DOHH2 (cell line): ENCODE data around the gene AATF.
A peak's percentile ranks its signal among the peaks of the same experiment; 100 is the strongest.

Experiments used
- H3F3A ChIP-seq: fragments of 200-600 bp; sonication (generic), shearing (Covaris generic); 2 replicates; pipeline ENCODE4 v1.6.0; 2016; ENCODE audit warnings: antibody characterized with exemption, mild to moderate bottlenecking; ENCODE audit not compliant: control insufficient read depth, insufficient read depth
- H3K27ac ChIP-seq: fragments of 200-600 bp; sonication (generic); 2 replicates; pipeline ENCODE4 v1.5.1; 2014; ENCODE audit warnings: low read depth, mild to moderate bottlenecking, low read length, moderate library complexity
- H3K27me3 ChIP-seq: fragments of 200-600 bp; sonication (generic); 2 replicates; pipeline ENCODE4 v1.6.1; 2014; ENCODE audit warnings: mild to moderate bottlenecking, low read length, mixed read lengths; ENCODE audit not compliant: control insufficient read depth
- H3K36me3 ChIP-seq: fragments of 200-600 bp; sonication (generic); 2 replicates; pipeline ENCODE4 v1.6.1; 2014; ENCODE audit warnings: mild to moderate bottlenecking, low read length, moderate library complexity, mixed read lengths; ENCODE audit not compliant: control insufficient read depth
- H3K4me1 ChIP-seq: fragments of 200-600 bp; sonication (generic); 2 replicates; pipeline ENCODE4 v1.6.1; 2014; ENCODE audit warnings: mild to moderate bottlenecking, low read length, mixed read lengths; ENCODE audit not compliant: control insufficient read depth
- H3K4me2 ChIP-seq: fragments of 200-600 bp; sonication (generic); 2 replicates; pipeline ENCODE4 v1.6.0; 2014; ENCODE audit warnings: mild to moderate bottlenecking, low read length, moderate library complexity
- H3K4me3 ChIP-seq: fragments of 200-600 bp; sonication (generic); 2 replicates; pipeline ENCODE4 v1.5.1; 2014; ENCODE audit warnings: mild to moderate bottlenecking, low read length, mixed read lengths
- H3K79me2 ChIP-seq: fragments of 200-600 bp; sonication (generic); 2 replicates; pipeline ENCODE4 v1.6.1; 2014; ENCODE audit warnings: mild to moderate bottlenecking, low read length, mixed read lengths; ENCODE audit not compliant: control insufficient read depth
- H3K9me2 ChIP-seq: fragments of 200-600 bp; sonication (generic); replicated peaks from 2 replicates; pipeline ENCODE4 v1.6.1; 2014; ENCODE audit warnings: mild to moderate bottlenecking, low read length, mixed read lengths; ENCODE audit not compliant: control insufficient read depth
- H3K9me3 ChIP-seq: fragments of 200-600 bp; sonication (generic); 2 replicates; pipeline ENCODE4 v1.6.1; 2014; ENCODE audit warnings: antibody characterized with exemption, low read length, mixed read lengths; ENCODE audit not compliant: control insufficient read depth, insufficient read depth
- H4K20me1 ChIP-seq: fragments of 200-600 bp; sonication (generic); 2 replicates; pipeline ENCODE4 v1.6.0; 2014; ENCODE audit warnings: low read depth, mild to moderate bottlenecking, antibody characterized with exemption, low read length, moderate library complexity; ENCODE audit not compliant: control insufficient read depth, insufficient read depth
- CTCF ChIP-seq: fragments of 200-600 bp; sonication (generic); IDR thresholded peaks from one replicate; pipeline ENCODE4 v1.5.1; 2014; ENCODE audit warnings: antibody characterized with exemption, mild to moderate bottlenecking, low read depth, low read length; ENCODE audit not compliant: poor library complexity, severe bottlenecking
- EZH2phosphoT487 ChIP-seq: fragments of 200-600 bp; sonication (generic); IDR thresholded peaks from 2 replicates; pipeline ENCODE4 v1.6.1; 2017; ENCODE audit warnings: borderline replicate concordance, mild to moderate bottlenecking, antibody characterized with exemption, low read length, moderate library complexity, mixed read lengths

Gene AATF

GRCh38 chr17:36934692-36935630 is 13.8 kb upstream of the AATF start:
- Histone ChIP-seq H3F3A (no peaks in the 10 kb centered on the region), H3K9me2 (no peaks in the 10 kb centered on the region), H4K20me1 (0 out of 2 replicates have a peak, but pooled peaks cover 8% of the 10 kb centered on the region), H3K36me3 (no peaks in the 10 kb centered on the region), H3K27me3 (peaks cover 98% of the 10 kb centered on the region), H3K4me3 (no peak overlapping the region), H3K4me2 (no peak overlapping the region), H3K9me3 (no peaks in the 10 kb centered on the region), H3K27ac (no peak overlapping the region), H3K79me2 (no peaks in the 10 kb centered on the region), H3K4me1 (peaks cover 39% of the 10 kb centered on the region)
- peak; percentile 67; the same call in 1 of the 2 replicates for TF ChIP-seq EZH2phosphoT487
- TF ChIP-seq CTCF: no peak

- H3K36me3 ChIP-seq: no peaks in the 10 kb centered on the region
- H3K27ac ChIP-seq: no peak overlapping the region
- TF ChIP-seq EZH2phosphoT487 (peak; percentile 73; the same call in 1 of the 2 replicates), CTCF (no peak)
- no peaks in the 10 kb centered on the region for H3F3A ChIP-seq
- no peaks in the 10 kb centered on the region for H3K9me3 ChIP-seq
- peaks cover 39% of the 10 kb centered on the region for H3K4me1 ChIP-seq
- H3K79me2 ChIP-seq: no peaks in the 10 kb centered on the region
- H3K9me2 ChIP-seq: no peaks in the 10 kb centered on the region
- H3K27me3 ChIP-seq: peaks cover 95% of the 10 kb centered on the region
- H3K4me2 ChIP-seq: peak overlapping the region; percentile 73; the same call in 1 of the 2 replicates
- H3K4me3 ChIP-seq: no peak overlapping the region
- H4K20me1 ChIP-seq: 0 out of 2 replicates have a peak, but pooled peaks cover 8% of the 10 kb centered on the region
Observed at GRCh38 chr17:36935671-36936454, 12.9 kb upstream of the AATF start.

GRCh38 chr17:36936455-36937000 is 12.2 kb upstream of the AATF start:
- H3K27me3 ChIP-seq: peaks cover 93% of the 10 kb centered on the region

More at GRCh38 chr17:36936455-36937000, 12.2 kb upstream of the AATF start:
- Histone ChIP-seq H4K20me1 (0 out of 2 replicates have a peak, but pooled peaks cover 8% of the 10 kb centered on the region), H3K4me2 (peak overlapping the region; percentile 73), H3K9me2 (no peaks in the 10 kb centered on the region), H3K4me1 (peaks cover 39% of the 10 kb centered on the region), H3K36me3 (no peaks in the 10 kb centered on the region), H3K9me3 (no peaks in the 10 kb centered on the region), H3K4me3 (peak overlapping the region; percentile 44; the same call in 1 of the 2 replicates), H3K27ac (no peak overlapping the region), H3K79me2 (no peaks in the 10 kb centered on the region), H3F3A (no peaks in the 10 kb centered on the region)
- TF ChIP-seq EZH2phosphoT487 (no peak), CTCF (no peak)
